GM13976 (cell line): ENCODE data around the gene PCDHB12.
A peak's percentile ranks its signal among the peaks of the same experiment; 100 is the strongest.
"Not testable (repeated sequence)": the region's sequence is repeated elsewhere in the genome, so short reads cannot be mapped to it uniquely, and the experiment has no call there.

ENCODE experiments used
- DNase-seq: peaks from one replicate; pipeline ENCODE4 v3.0.0; 2012; ENCODE audit warnings: low spot score
- CTCF ChIP-seq: IDR thresholded peaks from 2 replicates; pipeline ENCODE4 v1.5.1; 2012; ENCODE audit warnings: borderline replicate concordance, mild to moderate bottlenecking; ENCODE audit not compliant: insufficient read depth; ENCODE audit errors: extremely low read depth, missing control alignments, control extremely low read depth
- in situ Hi-C: fragments of 300-500 bp; cut with MboI; formaldehyde crosslinking; loops from one replicate; pipeline ENCODE4 v1.12.0; 2022; ENCODE audit warnings: low sequenced_read_pairs, mixed read lengths, inconsistent platforms; ENCODE audit not compliant: unreplicated experiment

Gene PCDHB12

GRCh38 chr5:141182248-141182647 is 26.3 kb upstream of the PCDHB12 start, which contains the start of gene PCDHB16:
PCDHB16 (plus strand) TSS chr5:141182387; CDS start chr5:141182560, 173 bp downstream.
- no peak for DNase-seq
- no peak for TF ChIP-seq CTCF
- in situ Hi-C loops, result no loop called here

- in situ Hi-C loops, DNase-seq: not testable (repeated sequence)
Observed at GRCh38 chr5:141184117-141184855, 24.2 kb upstream of the PCDHB12 start.

- in situ Hi-C loops, result no loop called here
- peak; percentile 32 for DNase-seq
- TF ChIP-seq CTCF, result peak; percentile 25
Observed at GRCh38 chr5:141186897-141187512, 21.5 kb upstream of the PCDHB12 start, which contains the start of gene PCDHB9. PCDHB9 (plus strand) TSS chr5:141187161; CDS start chr5:141187319, 158 bp downstream.

- DNase-seq, in situ Hi-C loops: not testable (repeated sequence)
Observed at GRCh38 chr5:141188682-141189081, 19.8 kb upstream of the PCDHB12 start.

- DNase-seq, in situ Hi-C loops: not testable (repeated sequence)
Observed at GRCh38 chr5:141189131-141189530, 19.4 kb upstream of the PCDHB12 start.

- in situ Hi-C loops, result no loop called here
- no peak for DNase-seq
- TF ChIP-seq CTCF, result no peak
Observed at GRCh38 chr5:141192110-141192725, 16.3 kb upstream of the PCDHB12 start, which contains the start of gene PCDHB10. PCDHB10 (plus strand) TSS chr5:141192353; CDS start chr5:141192553, 200 bp downstream.

- in situ Hi-C loops, DNase-seq: not testable (repeated sequence)
Observed at GRCh38 chr5:141194332-141194731, 14.2 kb upstream of the PCDHB12 start.

- in situ Hi-C loops, result no loop called here
- no peak for TF ChIP-seq CTCF
- no peak for DNase-seq
Observed at GRCh38 chr5:141196363-141196762, 12.2 kb upstream of the PCDHB12 start.
